Naive thymus-derived CD4-positive, alpha-beta T cell (primary cell): ENCODE results near the gene ZNF225. TPM values are rescaled to one million over a fixed set of nuclear protein-coding genes. Genes with fewer than 3 reads are reported as not detected.
A peak's percentile ranks its signal among the peaks of the same experiment; 100 is the strongest.
"Not testable (repeated sequence)": the region's sequence is repeated elsewhere in the genome, so short reads cannot be mapped to it uniquely, and the experiment has no call there.

ENCODE experiments used
- ATAC-seq: fragments of 150-1000 bp; cut with Tn5 transposase; 2 replicates; pipeline ENCODE4 v1.10.0; 2021; ENCODE audit warnings: mild to moderate bottlenecking, moderate library complexity
- CTCF ChIA-PET: fragments of 350-600 bp; sonication (Branson Sonifier 250); formaldehyde crosslinking; loops from one replicate; lab custom pipeline; 2021; ENCODE audit warnings: antibody characterized with exemption; lab: Charles Lee
- POLR2A ChIA-PET: fragments of 350-600 bp; sonication (Branson Sonifier 250); formaldehyde crosslinking; loops from one replicate; lab custom pipeline; 2021; ENCODE audit warnings: antibody characterized with exemption, inconsistent platforms; lab: Charles Lee
- DNase-seq, 9 donors: peaks; one replicate each; pipeline versions ENCODE4 v3.0.0 to v3.0.0-alpha.2; 2020 to 2022; ENCODE audit warnings: mixed read lengths in 1 of 9
- H3K27ac ChIP-seq: one replicate; pipeline ENCODE4 v1.7.0; 2013; ENCODE audit warnings: mild to moderate bottlenecking, low read depth, low read length, moderate library complexity
- H3K27me3 ChIP-seq, 2 donors: one replicate each; pipeline ENCODE4 v1.7.0; 2013; ENCODE audit warnings: low read length in 2 of 2, mild to moderate bottlenecking in 2 of 2, moderate library complexity in 2 of 2; ENCODE audit not compliant: control insufficient read depth in 2 of 2, insufficient read depth in 2 of 2
- H3K36me3 ChIP-seq, 3 experiments: 1 replicate in 2 of 3; 2 replicates in 1 of 3; pipeline ENCODE4 v1.7.0; 2013; ENCODE audit warnings: low read length in 3 of 3, mild to moderate bottlenecking in 3 of 3, moderate library complexity in 1 of 3; ENCODE audit not compliant: insufficient read depth in 3 of 3, control insufficient read depth in 2 of 3
- H3K4me1 ChIP-seq, 2 donors: one replicate each; pipeline ENCODE4 v1.7.0; 2013; ENCODE audit warnings: low read length in 2 of 2, mild to moderate bottlenecking in 2 of 2, moderate library complexity in 1 of 2; ENCODE audit not compliant: control insufficient read depth in 2 of 2, insufficient read depth in 2 of 2
- H3K4me3 ChIP-seq: 2 replicates; pipeline ENCODE4 v1.7.0; 2013; ENCODE audit warnings: mild to moderate bottlenecking, low read length
- H3K9me3 ChIP-seq, 3 experiments: 1 replicate in 2 of 3; 2 replicates in 1 of 3; pipeline ENCODE4 v1.7.0; 2013; ENCODE audit warnings: low read length in 3 of 3; ENCODE audit not compliant: control insufficient read depth in 2 of 3
- H3K27ac Mint-ChIP-seq, 9 donors: one replicate each; pipeline ENCODE4 v1.8.0; 2020 to 2022; ENCODE audit warnings: mixed read lengths in 9 of 9, mild to moderate bottlenecking in 8 of 9, moderate library complexity in 5 of 9, inconsistent platforms in 2 of 9
- H3K27me3 Mint-ChIP-seq, 5 donors: one replicate each; pipeline ENCODE4 v1.8.0; 2021 to 2022; ENCODE audit warnings: mixed read lengths in 5 of 5, mild to moderate bottlenecking in 1 of 5
- H3K36me3 Mint-ChIP-seq, 5 donors: one replicate each; pipeline ENCODE4 v1.8.0; 2020 to 2022; ENCODE audit warnings: mixed read lengths in 5 of 5, mild to moderate bottlenecking in 3 of 5, inconsistent platforms in 1 of 5
- H3K4me1 Mint-ChIP-seq, 7 donors: one replicate each; pipeline ENCODE4 v1.8.0; 2020 to 2022; ENCODE audit warnings: mixed read lengths in 7 of 7, mild to moderate bottlenecking in 3 of 7, inconsistent platforms in 1 of 7
- H3K4me3 Mint-ChIP-seq, 10 donors: one replicate each; pipeline ENCODE4 v1.8.0; 2020 to 2022; ENCODE audit warnings: mild to moderate bottlenecking in 10 of 10, mixed read lengths in 10 of 10, moderate library complexity in 6 of 10, inconsistent platforms in 2 of 10
- H3K9me3 Mint-ChIP-seq, 11 donors: one replicate each; pipeline ENCODE4 v1.8.0; 2020 to 2022; ENCODE audit warnings: mixed read lengths in 11 of 11, mild to moderate bottlenecking in 4 of 11, inconsistent platforms in 1 of 11, moderate library complexity in 1 of 11
- intact Hi-C, 2 donors: fragments of 100-400 bp; cut with micrococcal nuclease; formaldehyde crosslinking; loops; one replicate each; pipeline ENCODE4 v1.15.1; 2023
- polyA plus RNA-seq, 2 donors: library from polyadenylated mRNA; unstranded; fragments of 300-500 nt; fragmentation: Illumina TruSeq; gene quantifications; one replicate each; pipeline ENCODE4 v1.2.3, GENCODE V29; 2021
- total RNA-seq, 6 experiments: library from RNA in 5 of 6; stranded (reverse) in 5 of 6; gene quantifications; 1 replicate in 5 of 6; 2 replicates in 1 of 6; pipeline ENCODE4 v1.2.3 and lab custom pipeline; 2021 to 2026

The ZNF225 gene
- total and polyA plus RNA-seq, 7 experiments from 2014 or later = 0.69 to 13.0 (median 5.1) TPM

DNA sequence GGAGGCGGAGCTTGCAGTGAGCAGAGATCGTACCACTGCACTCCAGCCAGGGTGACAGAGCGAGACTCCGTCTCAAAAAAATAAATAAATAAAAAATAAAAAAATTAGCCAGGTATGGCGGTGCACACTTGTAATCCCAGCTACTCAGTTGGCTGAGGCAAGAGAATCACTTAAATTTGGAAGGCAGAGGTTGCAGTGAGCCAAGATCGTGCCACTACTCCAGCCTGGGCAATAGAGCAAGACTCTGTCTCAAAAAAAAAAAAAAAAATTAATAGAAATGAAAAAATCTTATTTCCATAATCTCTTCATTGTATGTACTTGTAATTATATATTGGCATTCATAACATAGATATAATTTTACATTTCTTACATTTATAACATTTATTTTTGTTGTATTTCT, 57.5 kb downstream of the ZNF225 start:
- CTCF ChIA-PET, H3K4me3 ChIP-seq, H3K27ac ChIP-seq, ATAC-seq, H3K4me3 Mint-ChIP-seq, intact Hi-C loops, H3K4me1 ChIP-seq, H3K27ac Mint-ChIP-seq, H3K27me3 ChIP-seq, POLR2A ChIA-PET, H3K27me3 Mint-ChIP-seq, DNase-seq: not testable (repeated sequence)
- peaks cover 8 to 26% (median 24%) of the 10 kb centered on the region in 7 donors for H3K4me1 Mint-ChIP-seq
- Histone ChIP-seq H3K36me3 (peaks cover 49 to 90% (median 58%) of the 10 kb centered on the region in 3 experiments), H3K9me3 (peaks cover 0 to 68% (median 21%) of the 10 kb centered on the region in 3 experiments)
- H3K36me3 Mint-ChIP-seq = peaks cover 49 to 88% (median 87%) of the 10 kb centered on the region in 5 donors
- H3K9me3 Mint-ChIP-seq = peaks cover 0 to 93% (median 65%) of the 10 kb centered on the region in 11 donors

DNA sequence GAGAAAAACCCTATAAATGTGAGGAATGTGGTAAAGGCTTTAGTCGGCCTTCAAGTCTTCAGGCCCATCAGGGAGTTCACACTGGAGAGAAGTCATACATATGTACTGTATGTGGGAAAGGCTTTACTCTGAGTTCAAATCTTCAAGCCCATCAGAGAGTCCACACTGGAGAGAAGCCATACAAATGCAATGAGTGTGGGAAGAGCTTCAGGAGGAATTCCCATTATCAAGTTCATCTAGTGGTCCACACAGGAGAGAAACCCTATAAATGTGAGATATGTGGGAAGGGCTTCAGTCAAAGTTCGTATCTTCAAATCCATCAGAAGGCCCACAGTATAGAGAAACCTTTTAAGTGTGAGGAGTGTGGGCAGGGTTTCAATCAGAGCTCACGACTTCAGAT, 63.4 kb downstream of the ZNF225 start:
- Histone ChIP-seq H3K36me3 (peaks cover 45 to 59% (median 47%) of the 10 kb centered on the region in 3 experiments), H3K27me3 (no peaks in the 10 kb centered on the region), H3K4me3 (no peak overlapping the region), H3K4me1 (no peaks in the 10 kb centered on the region), H3K9me3 (peaks cover 11 to 95% (median 34%) of the 10 kb centered on the region in 3 experiments), H3K27ac (no peak overlapping the region)
- ATAC-seq (no peak), DNase-seq (no peak)
- Mint-ChIP-seq H3K27ac (no peak overlapping the region), H3K4me3 (peak overlapping the region in 1 of 10 donors; percentile 12), H3K9me3 (peaks cover 16 to 98% (median 85%) of the 10 kb centered on the region in 11 donors), H3K36me3 (peaks cover 58 to 71% (median 67%) of the 10 kb centered on the region in 5 donors), H3K4me1 (no peaks in the 10 kb centered on the region), H3K27me3 (no peaks in the 10 kb centered on the region)
- intact Hi-C loops = no loop called here
- ChIA-PET POLR2A (interaction anchor here (0.6 to 1.1 kb wide), 2 partner anchors 11 to 134 kb away, joined by 3 read pairs; partner anchors contain the start of gene ZNF226), CTCF (no interaction called here)

DNA sequence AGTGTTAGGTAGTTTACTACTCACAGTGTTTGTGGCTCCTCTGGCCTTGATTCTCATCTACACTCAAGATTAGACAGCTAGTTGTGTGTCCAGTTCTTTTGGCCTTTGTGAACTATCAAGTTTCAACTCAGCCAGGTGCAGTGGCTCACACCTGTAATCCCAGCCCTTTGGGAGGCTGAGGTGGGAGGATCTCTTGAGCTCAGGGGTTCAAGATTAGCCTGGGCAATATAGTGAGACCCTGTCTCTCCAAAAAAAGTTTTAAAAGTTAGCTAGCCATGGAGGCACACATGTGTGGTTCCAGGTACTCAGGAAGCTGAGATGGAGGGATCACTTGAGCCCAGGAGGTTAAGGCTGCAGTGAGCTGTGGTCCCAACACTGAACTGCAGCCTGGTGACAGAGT, 67.8 kb downstream of the ZNF225 start:
- H3K9me3 Mint-ChIP-seq = peaks cover 20 to 97% (median 55%) of the 10 kb centered on the region in 11 donors
- no peak overlapping the region for H3K4me3 Mint-ChIP-seq
- POLR2A ChIA-PET = no interaction called here
- Histone ChIP-seq H3K4me1 (no peaks in the 10 kb centered on the region), H3K36me3 (peaks cover 4 to 15% (median 7%) of the 10 kb centered on the region in 3 experiments), H3K4me3 (no peak overlapping the region), H3K27ac (no peak overlapping the region), H3K9me3 (peaks cover 11 to 87% (median 15%) of the 10 kb centered on the region in 3 experiments), H3K27me3 (no peaks in the 10 kb centered on the region)
- peaks cover 23 to 49% (median 27%) of the 10 kb centered on the region in 5 donors for H3K36me3 Mint-ChIP-seq
- ATAC-seq (no peak), DNase-seq (no peak)
- H3K4me1 Mint-ChIP-seq = no peaks in the 10 kb centered on the region
- H3K27ac Mint-ChIP-seq = no peak overlapping the region
- intact Hi-C loops = no loop called here
- H3K27me3 Mint-ChIP-seq = no peaks in the 10 kb centered on the region
- CTCF ChIA-PET = no interaction called here

DNA sequence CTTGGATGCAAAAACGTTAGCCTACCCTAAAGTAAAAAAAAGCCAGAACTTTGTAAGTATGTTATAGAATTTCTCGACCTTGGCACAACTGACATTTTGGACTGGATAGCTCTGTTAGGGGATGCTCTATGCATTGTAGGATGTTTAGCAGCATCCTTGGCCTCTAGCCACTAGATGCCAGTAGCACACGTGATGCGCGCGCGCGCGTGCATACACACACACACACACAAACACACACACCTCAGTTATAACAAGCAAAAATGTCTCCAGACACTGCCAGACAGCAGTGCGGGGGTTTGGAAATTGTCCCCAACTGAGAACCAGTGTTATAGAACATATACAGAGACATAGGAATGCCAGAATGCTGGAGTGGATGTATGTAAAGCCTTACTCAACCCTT, 68.9 kb downstream of the ZNF225 start:
- Mint-ChIP-seq H3K9me3 (peaks cover 8 to 97% (median 50%) of the 10 kb centered on the region in 11 donors), H3K4me1 (no peaks in the 10 kb centered on the region), H3K27ac (no peak overlapping the region), H3K4me3 (no peak overlapping the region), H3K27me3 (no peaks in the 10 kb centered on the region), H3K36me3 (peaks cover 11 to 42% (median 15%) of the 10 kb centered on the region in 5 donors)
- POLR2A ChIA-PET = interaction anchor here (0.6 kb wide), 1 partner anchor 209 kb away, joined by 3 read pairs; no protein-coding TSS in a partner anchor
- peaks cover 0 to 3% (median 0%) of the 10 kb centered on the region in 3 experiments for H3K36me3 ChIP-seq
- H3K4me1 ChIP-seq = no peaks in the 10 kb centered on the region
- no peak overlapping the region for H3K4me3 ChIP-seq
- no peaks in the 10 kb centered on the region for H3K27me3 ChIP-seq
- intact Hi-C loops = no loop called here
- no peak for DNase-seq
- H3K27ac ChIP-seq = no peak overlapping the region
- CTCF ChIA-PET = no interaction called here
- no peak for ATAC-seq
- H3K9me3 ChIP-seq = peaks cover 5 to 75% (median 8%) of the 10 kb centered on the region in 3 experiments

Other genes with a start within 250 kb of the ZNF225 start
- 1 to 10 TPM in 4 of 5 experiments, under 1 TPM in 1; 0.47 to 4.7 (median 1.9) TPM for gene ZNF404, start 229.4 kb upstream of the ZNF225 start, total RNA-seq
- 1 to 10 TPM; 2.1 to 3.9 TPM for gene ZNF404, start 229.4 kb upstream of the ZNF225 start, polyA plus RNA-seq
- 10 to 100 TPM in 4 of 5 experiments, 1 to 10 TPM in 1; 8.4 to 28.5 (median 15.3) TPM for gene ZNF45, start 178.1 kb upstream of the ZNF225 start, total RNA-seq
- gene ZNF45, start 178.1 kb upstream of the ZNF225 start, polyA plus RNA-seq = 10 to 100 TPM; 15.6 to 19.0 TPM
- gene ZNF221, start 162.2 kb upstream of the ZNF225 start, total RNA-seq = 1 to 10 TPM in 3 of 5 experiments, under 1 TPM in 2; 0.69 to 2.0 (median 1.7) TPM
- gene ZNF221, start 162.2 kb upstream of the ZNF225 start, polyA plus RNA-seq = 1 to 10 TPM in 1 of 2 donors, under 1 TPM in 1; 0.65 to 1.0 TPM
- 10 to 100 TPM in 2 of 5 experiments, 1 to 10 TPM in 3; 5.2 to 13.3 (median 9.1) TPM for gene ZNF155, start 129.2 kb upstream of the ZNF225 start, total RNA-seq
- 1 to 10 TPM in 1 of 2 donors, under 1 TPM in 1; 0.99 to 2.8 TPM for gene ZNF155, start 129.2 kb upstream of the ZNF225 start, polyA plus RNA-seq
- gene ZNF230, start 110.4 kb upstream of the ZNF225 start, total RNA-seq = 10 to 100 TPM in 2 of 5 experiments, 1 to 10 TPM in 3; 2.7 to 18.1 (median 6.7) TPM
- gene ZNF230, start 110.4 kb upstream of the ZNF225 start, polyA plus RNA-seq = 1 to 10 TPM; 2.4 to 4.6 TPM
- gene ZNF222, start 88.0 kb upstream of the ZNF225 start, total RNA-seq = 10 to 100 TPM in 1 of 5 experiments, 1 to 10 TPM in 4; 2.9 to 10.1 (median 4.5) TPM
- gene ZNF222, start 88.0 kb upstream of the ZNF225 start, polyA plus RNA-seq = 1 to 10 TPM; 2.1 to 3.6 TPM
- 1 to 10 TPM in 4 of 5 experiments, under 1 TPM in 1; 0.15 to 8.7 (median 2.3) TPM for gene ZNF223, start 61.4 kb upstream of the ZNF225 start, total RNA-seq
- gene ZNF223, start 61.4 kb upstream of the ZNF225 start, polyA plus RNA-seq = 1 to 10 TPM; 1.7 to 4.8 TPM
- 1 to 10 TPM; 1.9 to 4.4 (median 2.4) TPM for gene ZNF284, start 41.2 kb upstream of the ZNF225 start, total RNA-seq
- gene ZNF284, start 41.2 kb upstream of the ZNF225 start, polyA plus RNA-seq = under 1 TPM; 0.54 to 0.61 TPM
- 10 to 100 TPM; 35.0 to 82.0 (median 44.2) TPM for gene ZNF224, start 19.0 kb upstream of the ZNF225 start, total RNA-seq
- gene ZNF224, start 19.0 kb upstream of the ZNF225 start, polyA plus RNA-seq = 10 to 100 TPM; 11.1 to 17.1 TPM
- 10 to 100 TPM in 3 of 5 experiments, 1 to 10 TPM in 2; 2.8 to 25.2 (median 13.4) TPM for gene ZNF234, start 28.2 kb downstream of the ZNF225 start, total RNA-seq
- gene ZNF234, start 28.2 kb downstream of the ZNF225 start, polyA plus RNA-seq = 1 to 10 TPM; 3.7 to 9.5 TPM
- 10 to 100 TPM; 14.0 to 59.9 (median 20.3) TPM for gene ZNF226, start 51.7 kb downstream of the ZNF225 start, total RNA-seq
- gene ZNF226, start 51.7 kb downstream of the ZNF225 start, polyA plus RNA-seq = 10 to 100 TPM; 26.0 to 28.1 TPM
- gene ZNF227, start 99.1 kb downstream of the ZNF225 start, total RNA-seq = 10 to 100 TPM; 18.3 to 51.5 (median 30.0) TPM
- 10 to 100 TPM; 17.9 to 20.4 TPM for gene ZNF227, start 99.1 kb downstream of the ZNF225 start, polyA plus RNA-seq
- under 1 TPM in 1 of 5 experiments, not detected in 4; 0.14 TPM for gene ZNF233, start 146.5 kb downstream of the ZNF225 start, total RNA-seq
- under 1 TPM; 0.47 to 0.95 TPM for gene ZNF233, start 146.5 kb downstream of the ZNF225 start, polyA plus RNA-seq
- gene ZNF235, start 191.6 kb downstream of the ZNF225 start, total RNA-seq = 10 to 100 TPM in 2 of 5 experiments, 1 to 10 TPM in 3; 5.5 to 14.3 (median 6.7) TPM
- 1 to 10 TPM; 1.9 to 4.3 TPM for gene ZNF235, start 191.6 kb downstream of the ZNF225 start, polyA plus RNA-seq
- gene ZNF112, start 243.3 kb downstream of the ZNF225 start, total RNA-seq = under 1 TPM in 3 of 5 experiments, not detected in 2; 0.16 to 0.40 (median 0.17) TPM
- not detected for gene ZNF112, start 243.3 kb downstream of the ZNF225 start, polyA plus RNA-seq